Spleen (tissue), 7 donors: ENCODE data around the gene SELP.

Source experiments
- CTCF ChIP-seq, 11 experiments: fragments of 200-600 bp in 7 of 11; fragments of 450-650 bp in 4 of 11; sonication (generic) in 4 of 11; IDR thresholded peaks in 8 of 11; conservative IDR thresholded peaks in 3 of 11; 1 replicate in 7 of 11; 2 replicates in 4 of 11; pipeline versions ENCODE4 v1.4.0 to v1.8.0; 2016 to 2021; ENCODE audit warnings: antibody characterized with exemption in 11 of 11, inconsistent platforms in 4 of 11, mild to moderate bottlenecking in 1 of 11
- POLR2A ChIP-seq, 3 donors: fragments of 450-650 bp; IDR thresholded peaks; one replicate each; pipeline ENCODE4 v1.5.1; 2017; ENCODE audit warnings: antibody characterized with exemption in 3 of 3, mild to moderate bottlenecking in 1 of 3
- POLR2AphosphoS5 ChIP-seq, 3 donors: sonication (generic); formaldehyde crosslinking; IDR thresholded peaks; one replicate each; pipeline ENCODE4 v1.5.1; 2017; ENCODE audit warnings: antibody characterized with exemption in 3 of 3
- donor health status: DM: no; HTN: no; CAD: no; lungs with moderate emphysema.
- donor health status: DM: no; HTN: no; CAD: no.
- donor health status: DM: no; HTN: no; CAD: no.

- no peak for TF ChIP-seq CTCF (IDR thresholded peaks at IDR 0.05 in 8 of 11, conservative IDR thresholded peaks at IDR 0.05 in 3 of 11)
- TF ChIP-seq POLR2AphosphoS5 (IDR thresholded peaks at IDR 0.05) = no peak
- no peak for TF ChIP-seq POLR2A (IDR thresholded peaks at IDR 0.05)
These were observed 61.4 kb downstream of the SELP start for GRCh38 chr1:169568497-169568896.
